Stimulated activated naive CD8-positive, alpha-beta T cell treated with anti-CD3 and anti-CD28 coated beads, Interleukin-15, Interleukin-2, amounts not matched to agents 100 ng/mL and 50 ng/mL, for 24 hours (primary cell): Measurements from ENCODE around the gene CENPX.

ENCODE experiments used
- H3K27ac Mint-ChIP-seq: one replicate; pipeline ENCODE4 v1.8.0; 2021; ENCODE audit warnings: mild to moderate bottlenecking, mixed read lengths
- H3K27me3 Mint-ChIP-seq: one replicate; pipeline ENCODE4 v1.8.0; 2021; ENCODE audit warnings: mixed read lengths
- H3K36me3 Mint-ChIP-seq: one replicate; pipeline ENCODE4 v1.8.0; 2021; ENCODE audit warnings: low read depth, mixed read lengths
- H3K4me1 Mint-ChIP-seq: one replicate; pipeline ENCODE4 v1.8.0; 2021; ENCODE audit warnings: low read depth, mixed read lengths
- H3K4me3 Mint-ChIP-seq: one replicate; pipeline ENCODE4 v1.8.0; 2021; ENCODE audit warnings: mild to moderate bottlenecking, mixed read lengths
- H3K9me3 Mint-ChIP-seq: one replicate; pipeline ENCODE4 v1.8.0; 2021; ENCODE audit warnings: mixed read lengths

Gene CENPX

DNA sequence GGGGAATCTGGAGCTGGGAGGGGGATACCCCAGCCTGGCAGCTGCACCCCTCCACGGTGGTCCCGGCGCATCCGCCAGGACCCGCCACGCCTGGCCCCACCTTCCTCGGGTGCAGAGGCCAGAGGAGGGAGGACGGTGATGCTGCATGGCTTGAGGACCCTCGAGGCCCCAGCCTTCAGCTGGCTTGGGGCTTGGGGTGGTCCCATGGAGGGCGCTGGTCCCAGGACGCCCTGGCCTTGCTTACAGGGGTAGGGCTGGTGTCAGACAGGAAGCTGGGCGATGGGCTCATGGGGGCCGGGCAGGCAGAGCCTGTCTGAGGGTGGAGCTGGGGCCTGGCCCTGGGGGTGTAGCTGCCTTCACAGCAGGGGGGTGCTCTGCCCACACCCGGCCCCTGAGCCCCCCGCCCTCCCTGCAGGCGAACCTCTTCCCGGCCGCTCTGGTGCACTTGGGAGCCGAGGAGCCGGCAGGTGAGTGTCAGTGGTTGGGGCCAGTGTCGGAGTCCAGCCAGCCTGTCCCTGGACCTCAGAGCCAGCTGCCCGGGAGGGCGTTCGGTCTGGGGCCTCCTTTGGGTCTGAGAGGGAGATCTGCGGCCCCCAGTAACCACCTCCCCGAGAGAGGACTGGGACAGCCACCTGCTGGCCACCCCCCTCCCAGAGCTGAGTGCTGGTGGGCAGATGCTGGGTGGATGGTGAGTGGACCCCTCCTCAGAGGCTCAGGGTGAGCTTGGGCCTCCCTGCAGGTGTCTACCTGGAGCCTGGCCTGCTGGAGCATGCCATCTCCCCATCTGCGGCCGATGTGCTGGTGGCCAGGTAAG, 6.4 kb downstream of the CENPX start:
- no peaks in the 10 kb centered on the region for H3K9me3 Mint-ChIP-seq
- H3K36me3 Mint-ChIP-seq, result peaks cover 8% of the 10 kb centered on the region

GRCh38 chr17:82015311-82015971, 7.2 kb downstream of the CENPX start:
- Mint-ChIP-seq H3K27ac (no peak overlapping the region), H3K4me1 (no peaks in the 10 kb centered on the region), H3K9me3 (no peaks in the 10 kb centered on the region), H3K27me3 (no peaks in the 10 kb centered on the region), H3K36me3 (peaks cover 8% of the 10 kb centered on the region), H3K4me3 (no peak overlapping the region)

More for the DNA sequence above, 6.4 kb downstream of the CENPX start:
- Mint-ChIP-seq H3K27ac (no peak overlapping the region), H3K4me1 (no peaks in the 10 kb centered on the region), H3K4me3 (no peak overlapping the region), H3K27me3 (no peaks in the 10 kb centered on the region)

DNA sequence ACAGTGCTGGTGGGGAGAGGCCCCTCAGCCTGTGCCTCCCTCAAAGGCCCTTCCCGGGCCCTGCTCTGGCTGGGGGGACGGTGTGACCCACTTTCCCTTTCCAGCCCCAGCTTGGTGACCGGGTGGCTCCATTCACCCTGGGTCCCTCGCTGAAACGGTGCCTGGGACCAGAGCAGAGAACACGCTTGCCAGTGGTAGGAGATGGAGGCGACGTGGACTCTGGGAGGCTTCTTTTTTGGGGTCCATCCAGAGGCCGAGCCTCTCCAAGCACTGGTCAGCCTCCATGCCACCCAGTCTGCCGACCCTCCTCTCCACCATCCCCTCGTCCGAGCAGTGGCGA, 7.7 kb downstream of the CENPX start:
- Mint-ChIP-seq H3K9me3 (no peaks in the 10 kb centered on the region), H3K4me3 (no peak overlapping the region), H3K27me3 (no peaks in the 10 kb centered on the region), H3K36me3 (peaks cover 8% of the 10 kb centered on the region), H3K4me1 (no peaks in the 10 kb centered on the region), H3K27ac (no peak overlapping the region)

GRCh38 chr17:82014432-82014831, 8.2 kb downstream of the CENPX start:
- no peaks in the 10 kb centered on the region for H3K9me3 Mint-ChIP-seq
- no peaks in the 10 kb centered on the region for H3K4me1 Mint-ChIP-seq
- H3K27ac Mint-ChIP-seq, result no peak overlapping the region
- peaks cover 8% of the 10 kb centered on the region for H3K36me3 Mint-ChIP-seq
- no peaks in the 10 kb centered on the region for H3K27me3 Mint-ChIP-seq
- H3K4me3 Mint-ChIP-seq, result no peak overlapping the region

GRCh38 chr17:82013772-82014321, 8.8 kb downstream of the CENPX start:
- Mint-ChIP-seq H3K36me3 (peaks cover 6% of the 10 kb centered on the region), H3K4me3 (no peak overlapping the region), H3K4me1 (no peaks in the 10 kb centered on the region), H3K27ac (no peak overlapping the region), H3K9me3 (no peaks in the 10 kb centered on the region), H3K27me3 (no peaks in the 10 kb centered on the region)

GRCh38 chr17:82013341-82013740, 9.3 kb downstream of the CENPX start:
- no peaks in the 10 kb centered on the region for H3K9me3 Mint-ChIP-seq
- no peaks in the 10 kb centered on the region for H3K27me3 Mint-ChIP-seq
- H3K27ac Mint-ChIP-seq, result no peak overlapping the region
- H3K36me3 Mint-ChIP-seq, result peaks cover 1% of the 10 kb centered on the region
- no peaks in the 10 kb centered on the region for H3K4me1 Mint-ChIP-seq
- H3K4me3 Mint-ChIP-seq, result no peak overlapping the region

DNA sequence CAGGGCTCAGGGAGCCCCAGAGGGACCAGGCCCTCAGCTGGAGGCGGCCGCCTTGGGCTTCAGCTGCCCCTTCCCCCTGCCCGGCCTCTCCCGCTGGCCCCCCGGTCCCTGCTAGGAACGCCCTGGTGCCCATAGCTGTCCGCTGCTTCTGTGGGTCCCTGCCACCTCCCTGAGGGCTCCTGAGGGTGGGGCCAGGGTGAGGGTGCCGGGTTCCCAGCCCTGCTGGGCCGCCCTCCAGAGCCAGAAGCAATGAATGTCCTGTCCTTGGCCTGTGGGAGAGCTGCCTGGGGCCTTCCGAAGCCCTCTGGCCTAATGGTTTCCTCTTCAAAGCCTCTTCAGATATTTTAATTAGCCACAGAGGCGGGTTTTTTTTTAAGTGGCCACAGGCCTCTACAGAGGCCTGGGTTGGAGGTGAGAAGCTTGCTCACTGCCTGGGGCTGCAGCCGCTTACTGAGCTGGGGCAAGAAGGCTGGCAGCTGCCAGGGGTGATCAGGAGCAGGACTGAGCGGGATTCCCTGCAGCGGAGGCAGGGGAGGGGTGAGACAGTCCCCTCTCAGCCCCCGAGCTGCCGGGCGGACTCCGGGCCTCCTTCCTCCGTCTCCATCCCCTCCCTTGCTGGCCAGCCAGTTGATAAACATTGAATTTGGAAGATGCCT, 9.9 kb downstream of the CENPX start:
- Mint-ChIP-seq H3K27me3 (no peaks in the 10 kb centered on the region), H3K9me3 (no peaks in the 10 kb centered on the region), H3K4me3 (no peak overlapping the region), H3K27ac (no peak overlapping the region), H3K36me3 (no peaks in the 10 kb centered on the region), H3K4me1 (no peaks in the 10 kb centered on the region)

- H3K36me3 Mint-ChIP-seq, result no peaks in the 10 kb centered on the region
- H3K4me3 Mint-ChIP-seq, result no peak overlapping the region
- H3K9me3 Mint-ChIP-seq, result no peaks in the 10 kb centered on the region
- no peaks in the 10 kb centered on the region for H3K27me3 Mint-ChIP-seq
- H3K27ac Mint-ChIP-seq, result no peak overlapping the region
- no peaks in the 10 kb centered on the region for H3K4me1 Mint-ChIP-seq
Measured at GRCh38 chr17:82012261-82012639, 10.4 kb downstream of the CENPX start.

- Mint-ChIP-seq H3K4me3 (no peak overlapping the region), H3K9me3 (no peaks in the 10 kb centered on the region), H3K27me3 (no peaks in the 10 kb centered on the region)
Measured at GRCh38 chr17:82011617-82012187, 11.0 kb downstream of the CENPX start.

GRCh38 chr17:82010575-82011525, 11.8 kb downstream of the CENPX start:
- H3K4me3 Mint-ChIP-seq, result no peak overlapping the region
- no peak overlapping the region for H3K27ac Mint-ChIP-seq
- peaks cover 2% of the 10 kb centered on the region for H3K4me1 Mint-ChIP-seq
- no peaks in the 10 kb centered on the region for H3K27me3 Mint-ChIP-seq
- no peaks in the 10 kb centered on the region for H3K36me3 Mint-ChIP-seq
- H3K9me3 Mint-ChIP-seq, result no peaks in the 10 kb centered on the region

More at GRCh38 chr17:82011617-82012187, 11.0 kb downstream of the CENPX start:
- H3K36me3 Mint-ChIP-seq, result no peaks in the 10 kb centered on the region
- H3K4me1 Mint-ChIP-seq, result no peaks in the 10 kb centered on the region
- no peak overlapping the region for H3K27ac Mint-ChIP-seq

DNA sequence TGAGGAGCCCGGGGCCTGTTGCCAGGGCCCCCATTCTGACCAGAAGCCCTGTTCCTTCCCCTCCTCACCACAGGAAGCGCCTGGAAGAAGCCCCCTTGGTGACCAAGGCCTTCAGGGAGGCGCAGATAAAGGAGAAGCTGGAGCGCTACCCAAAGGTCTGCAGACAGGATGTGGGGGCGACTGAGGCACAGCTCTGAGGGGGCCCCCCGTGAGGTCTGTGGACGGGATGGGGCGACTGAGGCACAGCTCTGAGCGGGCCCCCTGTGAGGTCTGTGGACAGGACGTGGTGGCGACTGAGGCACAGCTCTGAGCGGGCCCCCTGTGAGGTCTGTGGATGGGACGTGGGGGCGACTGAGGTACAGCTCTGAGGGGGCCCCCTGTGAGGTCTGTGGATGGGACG, 13.3 kb downstream of the CENPX start:
- Mint-ChIP-seq H3K4me1 (peaks cover 3% of the 10 kb centered on the region), H3K9me3 (no peaks in the 10 kb centered on the region), H3K27ac (no peak overlapping the region), H3K36me3 (no peaks in the 10 kb centered on the region), H3K4me3 (no peak overlapping the region), H3K27me3 (no peaks in the 10 kb centered on the region)

DNA sequence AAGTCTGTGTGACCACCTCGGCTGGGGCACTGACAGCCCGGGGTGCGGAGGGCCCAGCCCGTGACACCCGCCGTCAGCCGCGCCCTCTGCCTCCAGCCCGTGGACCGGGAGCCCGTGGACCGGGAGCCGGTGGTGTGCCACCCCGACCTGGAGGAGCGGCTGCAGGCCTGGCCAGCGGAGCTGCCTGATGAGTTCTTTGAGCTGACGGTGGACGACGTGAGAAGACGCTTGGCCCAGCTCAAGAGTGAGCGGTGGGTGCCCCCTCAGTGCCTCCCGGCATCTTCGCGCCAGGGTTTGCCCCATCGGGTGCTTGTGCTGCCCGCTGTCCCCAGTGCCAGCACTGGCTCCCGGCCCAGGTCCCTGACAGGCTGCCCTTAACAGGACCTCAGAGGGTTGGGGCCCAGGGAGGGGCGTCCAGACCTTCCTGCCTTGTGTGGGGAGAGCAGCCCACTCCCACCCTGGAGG, 13.7 kb downstream of the CENPX start:
- Mint-ChIP-seq H3K27me3 (no peaks in the 10 kb centered on the region), H3K9me3 (no peaks in the 10 kb centered on the region), H3K4me3 (no peak overlapping the region), H3K4me1 (peaks cover 3% of the 10 kb centered on the region), H3K36me3 (no peaks in the 10 kb centered on the region), H3K27ac (no peak overlapping the region)

GRCh38 chr17:82008258-82008940, 14.3 kb downstream of the CENPX start:
- Mint-ChIP-seq H3K36me3 (no peaks in the 10 kb centered on the region), H3K27me3 (no peaks in the 10 kb centered on the region), H3K9me3 (no peaks in the 10 kb centered on the region), H3K4me1 (peaks cover 4% of the 10 kb centered on the region), H3K4me3 (no peak overlapping the region), H3K27ac (no peak overlapping the region)
